ENCODE measurements around the gene ANGPTL1.

GRCh38 chr1:178875936-178876335, 5.1 kb upstream of the ANGPTL1 start:
- TF ChIP-seq EZH2 (optimal IDR thresholded peaks at IDR 0.05; ENCODE audit: low read depth, low read length) (no peak), CTCF (IDR thresholded peaks at IDR 0.05; ENCODE audit: low read length) (no peak)

Measured in MM.1S (cell line).